Astrocyte of the spinal cord (primary cell): Measurements from ENCODE around the gene PDLIM5.
A peak's percentile ranks its signal among the peaks of the same experiment; 100 is the strongest.

Experiments
- DNase-seq: peaks from one replicate; pipeline ENCODE4 v3.0.0; 2011; ENCODE audit warnings: low read depth, low spot score
- H3K4me3 ChIP-seq: 2 replicates; pipeline ENCODE4 v1.5.1; 2011; ENCODE audit warnings: low read depth, mild to moderate bottlenecking, low read length, moderate library complexity
- CTCF ChIP-seq: IDR thresholded peaks from 2 replicates; pipeline ENCODE4 v1.5.1; 2012; ENCODE audit warnings: low read depth, mild to moderate bottlenecking, low read length, inconsistent platforms
- in situ Hi-C: cut with HindIII; loops from 2 replicates; pipeline ENCODE4 v1.10.0; 2017; ENCODE audit warnings: low sequenced_read_pairs

PDLIM5 gene

GRCh38 chr4:94479358-94480141 lies 27.8 kb downstream of the PDLIM5 start:
- in situ Hi-C loops: no loop called here
- no peak overlapping the region for H3K4me3 ChIP-seq
- no peak for TF ChIP-seq CTCF
- DNase-seq: no peak

DNA sequence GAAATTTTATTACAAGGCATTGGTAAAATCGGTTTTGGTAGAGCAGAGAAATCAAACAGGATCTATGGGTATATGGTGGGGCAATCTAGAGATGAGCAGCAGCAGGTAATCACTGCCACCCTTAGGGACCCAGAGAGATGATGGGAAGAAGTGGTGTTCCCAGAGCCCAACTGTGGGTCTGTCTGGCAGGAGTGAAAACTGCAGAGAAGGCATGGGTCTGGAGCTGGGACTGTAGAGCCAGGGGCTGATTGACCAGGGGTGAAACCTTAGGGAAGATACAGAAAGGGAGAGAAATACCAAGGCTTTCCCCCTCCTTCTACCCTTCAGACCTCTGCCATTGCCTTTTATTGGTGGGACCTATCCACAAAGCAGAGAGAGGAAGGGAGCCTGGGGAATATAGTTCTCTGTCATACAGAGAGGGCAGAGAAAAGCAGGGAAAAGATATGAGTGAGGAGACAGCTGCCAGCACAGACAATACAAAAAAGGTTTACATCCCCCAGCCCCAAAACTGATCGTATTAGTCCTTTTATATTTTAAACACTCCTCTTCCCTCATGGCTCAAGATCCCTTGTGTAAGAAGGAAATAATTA lies 28.7 kb downstream of the PDLIM5 start:
- no peak overlapping the region for H3K4me3 ChIP-seq
- in situ Hi-C loops: no loop called here
- no peak for DNase-seq
- no peak for TF ChIP-seq CTCF

DNA sequence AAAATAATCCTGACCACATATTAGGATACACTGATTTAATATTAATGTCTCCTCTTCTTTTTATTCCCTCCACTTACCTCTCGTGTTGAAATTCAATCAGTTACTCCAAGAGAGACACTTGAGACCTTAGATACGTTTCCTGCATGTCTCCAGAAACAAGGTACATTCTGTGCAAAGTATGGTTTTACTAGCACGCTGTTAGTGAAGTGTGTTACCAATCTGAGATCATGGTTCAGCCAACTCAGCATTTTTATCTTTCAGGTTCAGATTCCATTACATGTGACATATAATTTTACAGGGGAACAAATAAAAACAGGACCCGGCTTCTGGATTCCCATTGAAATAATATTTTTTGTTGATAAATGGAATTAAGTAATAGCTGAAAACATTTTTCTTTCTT lies 32.2 kb downstream of the PDLIM5 start:
- in situ Hi-C loops: no loop called here
- no peak for TF ChIP-seq CTCF
- H3K4me3 ChIP-seq: no peak overlapping the region
- no peak for DNase-seq

GRCh38 chr4:94484818-94485217 lies 33.1 kb downstream of the PDLIM5 start:
- in situ Hi-C loops: no loop called here
- H3K4me3 ChIP-seq: no peak overlapping the region
- DNase-seq: no peak
- no peak for TF ChIP-seq CTCF

GRCh38 chr4:94486372-94486801 lies 34.6 kb downstream of the PDLIM5 start:
- TF ChIP-seq CTCF: no peak
- in situ Hi-C loops: no loop called here

DNA sequence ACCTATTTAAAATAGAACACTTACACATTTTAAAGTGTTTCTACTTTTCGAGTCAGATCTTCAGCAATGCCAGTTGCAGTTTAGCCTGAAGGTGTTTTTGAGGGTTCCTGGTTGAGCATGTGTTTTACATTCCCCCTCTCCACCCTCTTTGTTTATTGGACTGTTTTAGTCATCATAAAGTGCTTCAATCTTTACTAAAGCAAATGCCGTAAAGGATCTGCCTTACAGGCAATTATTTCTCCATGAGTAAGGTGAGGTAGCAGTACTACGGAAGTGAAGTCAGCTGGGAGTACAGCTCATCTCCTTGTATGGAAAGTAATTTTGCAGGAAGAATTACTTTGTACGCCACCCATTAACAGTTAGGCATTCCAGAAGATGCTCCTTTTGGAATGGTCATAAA lies 36.9 kb downstream of the PDLIM5 start:
- DNase-seq: peak; percentile 60
- TF ChIP-seq CTCF: no peak
- H3K4me3 ChIP-seq: no peak overlapping the region
- in situ Hi-C loops: no loop called here

More at GRCh38 chr4:94486372-94486801, 34.6 kb downstream of the PDLIM5 start:
- peak; percentile 64 for DNase-seq
- no peak overlapping the region for H3K4me3 ChIP-seq
